Neuron (in vitro differentiated cells): Measurements from ENCODE around the gene LMF2.

Experiments used
- H2AFZ ChIP-seq: one replicate; pipeline ENCODE4 v1.6.1; 2013; ENCODE audit warnings: low read depth, mild to moderate bottlenecking, inconsistent platforms, low read length, moderate library complexity
- H3K27me3 ChIP-seq: one replicate; pipeline ENCODE4 v1.6.1; 2013; ENCODE audit warnings: low read length; ENCODE audit not compliant: insufficient read depth
- H3K36me3 ChIP-seq: one replicate; pipeline ENCODE4 v1.6.1; 2013; ENCODE audit warnings: low read length; ENCODE audit not compliant: insufficient read depth
- H3K4me1 ChIP-seq: one replicate; pipeline ENCODE4 v1.6.1; 2013; ENCODE audit warnings: low read length; ENCODE audit not compliant: insufficient read depth
- H3K4me3 ChIP-seq: 2 replicates; pipeline ENCODE4 v1.5.1; 2013; ENCODE audit warnings: mild to moderate bottlenecking, low read length, moderate library complexity
- H3K9me3 ChIP-seq: one replicate; pipeline ENCODE4 v1.6.1; 2013; ENCODE audit warnings: low read length

Gene LMF2

DNA sequence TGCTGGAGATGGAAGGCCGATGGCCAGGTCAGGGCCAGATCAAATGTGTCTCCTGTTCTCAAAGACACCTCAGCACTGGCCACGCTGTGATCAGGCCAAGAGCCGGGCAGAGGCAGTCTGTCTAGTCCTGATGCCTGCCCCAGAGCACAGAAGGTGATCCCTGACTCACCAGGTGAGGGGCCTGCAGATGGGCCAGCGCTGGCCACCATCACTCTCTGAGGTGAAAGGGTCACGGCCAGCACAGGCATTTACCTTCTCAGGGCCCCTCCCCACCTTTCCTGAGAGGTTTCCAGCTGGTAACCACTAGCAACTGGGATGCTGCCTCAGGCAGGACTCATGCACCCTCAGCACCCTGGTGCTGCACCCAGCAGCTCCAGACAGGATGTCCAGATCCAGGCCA is 35.5 kb downstream of the LMF2 start:
- Histone ChIP-seq H3K27me3 (no peaks in the 10 kb centered on the region), H3K9me3 (no peaks in the 10 kb centered on the region), H3K4me3 (no peak overlapping the region), H3K36me3 (peaks cover 14% of the 10 kb centered on the region), H2AFZ (no peak overlapping the region), H3K4me1 (peaks cover 18% of the 10 kb centered on the region)

- Histone ChIP-seq H3K9me3 (no peaks in the 10 kb centered on the region), H3K36me3 (peaks cover 20% of the 10 kb centered on the region), H3K4me1 (peaks cover 18% of the 10 kb centered on the region), H3K27me3 (no peaks in the 10 kb centered on the region), H3K4me3 (no peak overlapping the region), H2AFZ (no peak overlapping the region)
Observed at GRCh38 chr22:50471197-50471847, 36.2 kb downstream of the LMF2 start.

DNA sequence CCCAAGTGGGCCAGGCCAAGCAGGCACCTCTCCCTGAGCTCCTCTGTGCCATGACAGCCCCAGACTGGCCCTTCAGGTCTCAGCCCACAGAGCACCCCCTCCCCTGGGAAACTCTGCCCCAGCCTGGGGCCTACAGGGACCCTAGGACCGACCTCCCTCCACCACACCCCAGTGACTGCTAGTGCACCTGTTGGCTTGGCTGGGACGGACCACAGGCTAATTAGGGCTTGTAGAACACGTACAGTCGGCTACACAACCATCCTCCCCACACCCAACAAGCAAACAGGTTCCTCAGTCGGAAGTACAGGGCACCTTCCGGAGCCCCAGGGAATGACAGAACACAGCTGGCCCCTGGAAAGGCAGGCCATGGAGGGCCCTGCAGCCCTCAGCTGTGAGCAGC is 37.0 kb downstream of the LMF2 start:
- Histone ChIP-seq H2AFZ (no peak overlapping the region), H3K4me3 (no peak overlapping the region), H3K36me3 (peaks cover 27% of the 10 kb centered on the region), H3K9me3 (no peaks in the 10 kb centered on the region), H3K4me1 (peaks cover 16% of the 10 kb centered on the region), H3K27me3 (no peaks in the 10 kb centered on the region)

DNA sequence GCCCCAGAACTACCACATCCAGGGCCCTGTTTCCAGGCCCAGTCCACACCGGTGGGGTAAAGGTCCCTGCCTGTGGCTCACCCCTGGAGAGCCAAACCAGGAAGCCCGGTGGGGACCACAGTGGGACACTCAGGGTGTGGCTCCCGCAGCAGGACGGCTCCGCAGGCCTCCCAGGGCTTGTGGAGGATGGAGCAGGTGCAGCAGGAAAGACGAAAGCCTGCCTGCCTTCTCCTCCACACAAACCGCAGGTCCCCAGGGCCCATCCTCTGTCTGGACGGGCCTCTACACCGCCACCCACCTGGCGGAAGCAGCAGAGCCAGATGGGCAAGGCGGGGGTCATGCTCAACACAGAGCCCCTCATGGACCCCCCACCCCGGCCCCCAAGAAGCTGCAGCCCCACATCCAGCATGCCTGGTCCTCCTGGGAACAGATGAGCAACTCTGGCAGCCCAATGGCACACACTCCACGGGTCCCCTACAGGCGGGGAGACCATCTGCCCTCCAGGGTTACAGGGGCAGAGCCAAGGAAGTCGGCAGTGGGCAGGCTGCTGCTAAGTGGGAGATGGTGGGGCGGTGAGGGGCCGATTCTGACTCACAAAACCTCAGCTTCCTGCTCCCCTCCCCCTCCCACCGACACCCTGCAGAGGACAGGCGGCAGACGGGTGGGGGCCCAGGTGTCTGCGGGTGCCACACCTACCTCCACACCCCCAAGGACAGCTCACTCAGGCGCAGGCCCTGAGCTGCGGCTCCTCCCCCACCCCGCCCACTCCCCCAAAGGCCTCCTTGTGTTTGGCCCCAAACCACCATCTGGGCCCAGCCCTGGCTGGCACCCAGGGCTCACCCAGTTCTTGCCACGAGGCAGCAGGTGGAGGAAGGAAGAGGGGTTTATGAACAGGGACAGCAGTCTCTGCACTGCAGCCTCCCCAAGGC is 37.9 kb downstream of the LMF2 start:
- Histone ChIP-seq H3K9me3 (no peaks in the 10 kb centered on the region), H3K36me3 (peaks cover 36% of the 10 kb centered on the region)

GRCh38 chr22:50468626-50469025 is 38.9 kb downstream of the LMF2 start:
- Histone ChIP-seq H3K9me3 (no peaks in the 10 kb centered on the region), H3K4me3 (no peak overlapping the region), H3K27me3 (no peaks in the 10 kb centered on the region), H3K4me1 (peaks cover 9% of the 10 kb centered on the region), H2AFZ (no peak overlapping the region), H3K36me3 (peaks cover 46% of the 10 kb centered on the region)

More for the DNA sequence above, 37.9 kb downstream of the LMF2 start:
- H3K4me1 ChIP-seq: peaks cover 13% of the 10 kb centered on the region
- H3K4me3 ChIP-seq: no peak overlapping the region
- H2AFZ ChIP-seq: no peak overlapping the region
- H3K27me3 ChIP-seq: no peaks in the 10 kb centered on the region

- Histone ChIP-seq H3K27me3 (no peaks in the 10 kb centered on the region), H3K4me3 (no peak overlapping the region), H3K36me3 (peaks cover 53% of the 10 kb centered on the region), H3K9me3 (no peaks in the 10 kb centered on the region), H2AFZ (no peak overlapping the region), H3K4me1 (peaks cover 2% of the 10 kb centered on the region)
Observed at GRCh38 chr22:50467773-50468440, 39.6 kb downstream of the LMF2 start.

- H3K27me3 ChIP-seq: no peaks in the 10 kb centered on the region
- peaks cover 56% of the 10 kb centered on the region for H3K36me3 ChIP-seq
Observed at GRCh38 chr22:50467341-50467740, 40.2 kb downstream of the LMF2 start.

GRCh38 chr22:50465066-50465930 is 42.2 kb downstream of the LMF2 start:
- Histone ChIP-seq H3K9me3 (no peaks in the 10 kb centered on the region), H2AFZ (no peak overlapping the region), H3K36me3 (peaks cover 74% of the 10 kb centered on the region), H3K27me3 (no peaks in the 10 kb centered on the region), H3K4me3 (no peak overlapping the region), H3K4me1 (no peaks in the 10 kb centered on the region)

More at GRCh38 chr22:50467341-50467740, 40.2 kb downstream of the LMF2 start:
- Histone ChIP-seq H2AFZ (no peak overlapping the region), H3K9me3 (no peaks in the 10 kb centered on the region), H3K4me3 (no peak overlapping the region), H3K4me1 (peaks cover under 1% of the 10 kb centered on the region)

- no peak overlapping the region for H2AFZ ChIP-seq
- no peaks in the 10 kb centered on the region for H3K9me3 ChIP-seq
- H3K4me3 ChIP-seq: no peak overlapping the region
- no peaks in the 10 kb centered on the region for H3K4me1 ChIP-seq
- H3K36me3 ChIP-seq: peaks cover 81% of the 10 kb centered on the region
- H3K27me3 ChIP-seq: no peaks in the 10 kb centered on the region
Observed at GRCh38 chr22:50464451-50464850, 43.1 kb downstream of the LMF2 start.

- Histone ChIP-seq H3K4me1 (no peaks in the 10 kb centered on the region), H3K9me3 (no peaks in the 10 kb centered on the region), H3K4me3 (no peak overlapping the region), H2AFZ (no peak overlapping the region), H3K27me3 (no peaks in the 10 kb centered on the region), H3K36me3 (peaks cover 91% of the 10 kb centered on the region)
Observed at GRCh38 chr22:50463188-50463900, 44.2 kb downstream of the LMF2 start.

GRCh38 chr22:50461979-50462540 is 45.4 kb downstream of the LMF2 start:
- no peaks in the 10 kb centered on the region for H3K9me3 ChIP-seq
- H3K4me1 ChIP-seq: no peaks in the 10 kb centered on the region
- H3K36me3 ChIP-seq: peaks cover 93% of the 10 kb centered on the region
- H3K27me3 ChIP-seq: no peaks in the 10 kb centered on the region
- no peak overlapping the region for H2AFZ ChIP-seq
- H3K4me3 ChIP-seq: no peak overlapping the region

DNA sequence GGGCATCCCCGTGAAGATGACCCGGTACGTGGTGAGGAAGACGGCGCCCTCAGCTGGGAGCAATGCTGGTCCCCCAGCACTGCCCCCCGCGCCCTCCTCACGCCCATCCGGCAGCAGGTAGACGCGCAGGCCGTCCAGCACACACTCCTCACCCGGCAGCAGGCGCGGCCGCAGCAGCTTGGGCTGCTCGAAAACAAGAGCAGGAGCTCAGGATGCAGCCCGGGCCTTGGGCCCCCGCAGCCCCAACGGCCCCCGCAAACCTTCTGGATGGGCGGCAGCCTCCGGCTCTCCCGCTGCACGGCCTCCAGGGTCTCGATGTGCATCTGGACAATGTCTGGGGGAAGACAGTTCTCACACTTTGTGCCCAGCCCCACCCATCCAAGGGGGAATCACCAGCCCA is 46.0 kb downstream of the LMF2 start:
- peaks cover 93% of the 10 kb centered on the region for H3K36me3 ChIP-seq

More for the DNA sequence above, 46.0 kb downstream of the LMF2 start:
- Histone ChIP-seq H3K9me3 (no peaks in the 10 kb centered on the region), H3K4me1 (no peaks in the 10 kb centered on the region), H2AFZ (no peak overlapping the region), H3K4me3 (no peak overlapping the region), H3K27me3 (no peaks in the 10 kb centered on the region)
